NCI-H2171 treated with DMSO at 0.1 percent for 48 hours (cell line): ENCODE measurements around the gene NACC2.
"Not testable (repeated sequence)": the region's sequence is repeated elsewhere in the genome, so short reads cannot be mapped to it uniquely, and the experiment has no call there.

Source experiments
- DNase-seq: peaks from one replicate; lab custom pipeline; 2025; lab: John Stamatoyannopoulos, UW

Gene NACC2

GRCh38 chr9:136110082-136111061 lies 15.3 kb upstream of the NACC2 start:
- DNase-seq, result peak; percentile 70

GRCh38 chr9:136109351-136110081 lies 14.4 kb upstream of the NACC2 start:
- peak; percentile 98 for DNase-seq

- no peak for DNase-seq
Measured at GRCh38 chr9:136108648-136109266, 13.7 kb upstream of the NACC2 start.

GRCh38 chr9:136107953-136108647 lies 13.0 kb upstream of the NACC2 start:
- peak; percentile 92 for DNase-seq

GRCh38 chr9:136107155-136107952 lies 12.3 kb upstream of the NACC2 start:
- DNase-seq, result peak; percentile 84

- peak; percentile 48 for DNase-seq
Measured at GRCh38 chr9:136105398-136106135, 10.5 kb upstream of the NACC2 start.

GRCh38 chr9:136104916-136105315 lies 9.8 kb upstream of the NACC2 start:
- DNase-seq, result no peak

GRCh38 chr9:136104488-136104800 lies 9.4 kb upstream of the NACC2 start:
- DNase-seq, result no peak

GRCh38 chr9:136103651-136104487 lies 8.8 kb upstream of the NACC2 start:
- peak; percentile 97 for DNase-seq

- not testable (repeated sequence) for DNase-seq
Measured at GRCh38 chr9:136101615-136102074, 6.6 kb upstream of the NACC2 start.

- DNase-seq, result no peak
Measured at GRCh38 chr9:136100700-136101614, 5.9 kb upstream of the NACC2 start.

- DNase-seq, result no peak
Measured at GRCh38 chr9:136099542-136099941, 4.5 kb upstream of the NACC2 start.

- DNase-seq, result no peak
Measured at GRCh38 chr9:136098844-136099243, 3.8 kb upstream of the NACC2 start.

- no peak for DNase-seq
Measured at GRCh38 chr9:136098210-136098609, 3.1 kb upstream of the NACC2 start.

GRCh38 chr9:136096505-136097001 lies 1.5 kb upstream of the NACC2 start:
- no peak for DNase-seq

GRCh38 chr9:136093995-136094881 lies 851 bp downstream of the NACC2 start:
- DNase-seq, result no peak

- DNase-seq, result no peak
Measured at GRCh38 chr9:136093346-136093986, 1.6 kb downstream of the NACC2 start.
